ENCODE measurements around the gene ZNF688. TPM values are rescaled to one million over a fixed set of nuclear protein-coding genes. Genes with fewer than 3 reads are reported as not detected.
A peak's percentile ranks its signal among the peaks of the same experiment; 100 is the strongest.

The ZNF688 gene
- polyA plus RNA-seq, 2 of the 4 experiments (the other 2 are of a cell fraction): 4.6 to 6.7 TPM

- H3K4me3 ChIP-seq: no peak overlapping the region
- no peak for ATAC-seq
- H3K4me2 ChIP-seq: no peak overlapping the region
- TF ChIP-seq SMC3 (IDR thresholded peaks at IDR 0.05) (no peak), CBX8 (IDR thresholded peaks at IDR 0.05) (no peak), HDAC2 (IDR thresholded peaks at IDR 0.05) (no peak)
- 0 out of 6 replicates have a peak overlapping the region, but pooled peaks of 1 of the 2 experiments have one; percentile 11 for H3K27ac ChIP-seq
- ChIA-PET CTCF (interaction anchor here (1.6 to 2.6 kb wide), 2 partner anchors 63 to 135 kb away, joined by 10 to 12 read pairs; partner anchors contain the start of gene DCTPP1), POLR2A (interaction anchor here (0.7 to 1.0 kb wide), 2 partner anchors 37 to 58 kb away, joined by 5 read pairs; no protein-coding TSS in a partner anchor)
- no peak for FAIRE-seq
- H3K9me3 ChIP-seq: no peaks in the 10 kb centered on the region
- WGBS (ENCODE audit: missing lambda C conversion rate): 63% methylated on average over 7 of the region's 7 CpGs
- peaks cover 26% of the 10 kb centered on the region for H3K4me1 ChIP-seq
- no peak for DNase-seq (ENCODE audit: low read depth in 1 of 2, low spot score in 1 of 2)
These were observed 6.0 kb downstream of the ZNF688 start for GRCh38 chr16:30565526-30565925.

GRCh38 chr16:30562021-30562420, 9.5 kb downstream of the ZNF688 start:
- Histone ChIP-seq H3K4me3 (no peak overlapping the region), H3K4me1 (peaks cover 3% of the 10 kb centered on the region; the same call in 2 of the 3 replicates), H3K4me2 (peak overlapping the region; percentile 75; the same call in 2 of the 3 replicates), H3K9me3 (no peaks in the 10 kb centered on the region), H3K27ac (peak overlapping the region in 1 of 2 experiments; percentile 75; a peak in 3 of 6 replicates)
- FAIRE-seq (no peak), DNase-seq (ENCODE audit: low read depth in 1 of 2, low spot score in 1 of 2) (no peak), ATAC-seq (no peak)
- ChIA-PET POLR2A (interaction anchor here (1.4 kb wide), 1 partner anchor 117 kb away, joined by 6 read pairs; the partner anchor contains the start of gene SEPHS2), CTCF (interaction anchor here (1.1 to 1.8 kb wide), 5 partner anchors 9 to 132 kb away, joined by 3 to 10 read pairs (median 3); partner anchors contain the start of genes DCTPP1 and ZNF688)
- 93% methylated on average over 14 of the region's 14 CpGs for WGBS (ENCODE audit: missing lambda C conversion rate)
- TF ChIP-seq TP53 (CRISPR knock-in tag; IDR thresholded peaks at IDR 0.05): no peak
- no peak for TF ChIP-seq NR3C1 (IDR thresholded peaks at IDR 0.05)
- TF ChIP-seq MAFK (IDR thresholded peaks at IDR 0.05; ENCODE audit: partially characterized antibody): no peak
- TF ChIP-seq REST (IDR thresholded peaks at IDR 0.05): no peak
- TF ChIP-seq RNF2 (IDR thresholded peaks at IDR 0.05; ENCODE audit: borderline replicate concordance, low read depth): no peak
- no peak for TF ChIP-seq CHD4 (IDR thresholded peaks at IDR 0.05; ENCODE audit: borderline replicate concordance)
- TF ChIP-seq ELK1 (IDR thresholded peaks at IDR 0.05; ENCODE audit: low read depth, low read length): no peak
- no peak for TF ChIP-seq HES2 (IDR thresholded peaks at IDR 0.05)
- TF ChIP-seq E2F6 (IDR thresholded peaks at IDR 0.05; ENCODE audit: borderline replicate concordance, low read depth): no peak
- no peak for TF ChIP-seq CHD2 (IDR thresholded peaks at IDR 0.05; ENCODE audit: low read length, partially characterized antibody)
- TF ChIP-seq KDM1A (IDR thresholded peaks at IDR 0.05; ENCODE audit: low read depth): no peak
- no peak for TF ChIP-seq PHF8 (IDR thresholded peaks at IDR 0.05; ENCODE audit: borderline replicate concordance, low read depth)
- TF ChIP-seq RFX5 (IDR thresholded peaks at IDR 0.05): no peak
- TF ChIP-seq JUNB (IDR thresholded peaks at IDR 0.05): no peak
- TF ChIP-seq HEYL (CRISPR knock-in tag; IDR thresholded peaks at IDR 0.05): no peak
- TF ChIP-seq RARB (CRISPR knock-in tag; IDR thresholded peaks at IDR 0.05): no peak
